HEK293 (cell line): Measurements from ENCODE around the gene DCTN4.
A peak's percentile ranks its signal among the peaks of the same experiment; 100 is the strongest.

ENCODE experiments used
- CTCF ChIA-PET: fragments of 350-600 bp; formaldehyde crosslinking; extraction: SDS; loops from one replicate; lab custom pipeline; 2021; ENCODE audit warnings: antibody characterized with exemption; lab: Yijun Ruan, JAX
- POLR2A ChIA-PET: fragments of 300-600 bp; formaldehyde crosslinking; extraction: SDS; loops from one replicate; lab custom pipeline; 2020; ENCODE audit warnings: antibody characterized with exemption, inconsistent platforms; lab: Yijun Ruan, JAX
- H3K27ac ChIP-seq: fragments of 200-500 bp; sonication (Bioruptor generic); 2 replicates; pipeline ENCODE4 v1.5.1; 2014; ENCODE audit warnings: low read depth, low read length, control low read depth, inconsistent platforms; ENCODE audit errors: extremely low read depth
- H3K36me3 ChIP-seq, 2 experiments: fragments of 200-500 bp in 1 of 2; sonication (Bioruptor generic) in 1 of 2; 1 replicate in 1 of 2; 2 replicates in 1 of 2; pipeline ENCODE4 v1.5.1; 2014 to 2017; ENCODE audit warnings: inconsistent platforms in 2 of 2, low read length in 2 of 2; ENCODE audit not compliant: control insufficient read depth in 2 of 2, insufficient read depth in 1 of 2
- H3K4me1 ChIP-seq: fragments of 200-500 bp; sonication (Bioruptor generic); 2 replicates; pipeline ENCODE4 v1.5.1; 2014; ENCODE audit warnings: mild to moderate bottlenecking, low read length, inconsistent platforms; ENCODE audit not compliant: control insufficient read depth, insufficient read depth
- H3K4me3 ChIP-seq: 2 replicates; pipeline ENCODE4 v1.5.1; 2011; ENCODE audit warnings: low read depth, mild to moderate bottlenecking, control low read depth, low read length, moderate library complexity
- H3K9me3 ChIP-seq: fragments of 200-500 bp; sonication (Bioruptor generic); 2 replicates; pipeline ENCODE4 v1.5.1; 2014; ENCODE audit warnings: low read depth, low read length, inconsistent platforms; ENCODE audit not compliant: control insufficient read depth, insufficient read depth
- ATF2 ChIP-seq: fragments of 450-650 bp; formaldehyde crosslinking; IDR thresholded peaks from 2 replicates; pipeline ENCODE4 v1.5.1; 2016; ENCODE audit warnings: missing biosample characterization, missing genetic modification characterization, low read depth
- FEZF1 ChIP-seq: fragments of 450-650 bp; formaldehyde crosslinking; IDR thresholded peaks from 2 replicates; pipeline ENCODE4 v1.5.1; 2016; ENCODE audit warnings: missing biosample characterization, missing genetic modification characterization
- REPIN1 ChIP-seq: fragments of 450-650 bp; formaldehyde crosslinking; IDR thresholded peaks from 2 replicates; pipeline ENCODE4 v1.5.1; 2017; ENCODE audit warnings: missing biosample characterization, missing genetic modification characterization, low read depth
- ZNF155 ChIP-seq: fragments of 450-650 bp; formaldehyde crosslinking; IDR thresholded peaks from 2 replicates; pipeline ENCODE4 v1.5.1; 2016; ENCODE audit warnings: missing biosample characterization, missing genetic modification characterization
- ZNF184 ChIP-seq: fragments of 450-650 bp; IDR thresholded peaks from 2 replicates; pipeline ENCODE4 v1.5.1; 2018; ENCODE audit warnings: missing biosample characterization, mild to moderate bottlenecking, missing genetic modification characterization
- ZNF2 ChIP-seq: fragments of 450-650 bp; formaldehyde crosslinking; IDR thresholded peaks from 2 replicates; pipeline ENCODE4 v1.5.1; 2016; ENCODE audit warnings: missing biosample characterization, missing genetic modification characterization
- ZNF292 ChIP-seq: fragments of 450-650 bp; formaldehyde crosslinking; IDR thresholded peaks from 2 replicates; pipeline ENCODE4 v1.5.1; 2016; ENCODE audit warnings: low read depth, missing biosample characterization, missing genetic modification characterization, borderline replicate concordance
- ZNF48 ChIP-seq: fragments of 450-650 bp; formaldehyde crosslinking; IDR thresholded peaks from 2 replicates; pipeline ENCODE4 v1.5.1; 2016; ENCODE audit warnings: missing biosample characterization, missing genetic modification characterization
- ZNF518A ChIP-seq: fragments of 450-650 bp; formaldehyde crosslinking; conservative IDR thresholded peaks from 2 replicates; pipeline ENCODE4 v1.5.1; 2016; ENCODE audit warnings: low read depth, missing biosample characterization, missing genetic modification characterization
- ZNF701 ChIP-seq: fragments of 450-650 bp; formaldehyde crosslinking; IDR thresholded peaks from 2 replicates; pipeline ENCODE4 v1.5.1; 2016; ENCODE audit warnings: missing biosample characterization, missing genetic modification characterization
- ZNF747 ChIP-seq: fragments of 450-650 bp; formaldehyde crosslinking; IDR thresholded peaks from 2 replicates; pipeline ENCODE4 v1.5.1; 2016; ENCODE audit warnings: missing biosample characterization, missing genetic modification characterization
- ZSCAN30 ChIP-seq: fragments of 450-650 bp; IDR thresholded peaks from 2 replicates; pipeline ENCODE4 v1.5.1; 2018; ENCODE audit warnings: missing biosample characterization, mild to moderate bottlenecking, missing genetic modification characterization, moderate library complexity
- TF ChIP-seq, protein P1 (sequence below): fragments of 450-650 bp; formaldehyde crosslinking; IDR thresholded peaks from 2 replicates; pipeline ENCODE4 v1.5.1; 2016; ENCODE audit warnings: missing biosample characterization, missing genetic modification characterization
- TF ChIP-seq, protein P2 (sequence below): fragments of 450-650 bp; formaldehyde crosslinking; IDR thresholded peaks from 2 replicates; pipeline ENCODE4 v1.5.1; 2016; ENCODE audit warnings: missing biosample characterization, missing genetic modification characterization
- TF ChIP-seq, protein P3 (sequence below): fragments of 450-650 bp; formaldehyde crosslinking; IDR thresholded peaks from 2 replicates; pipeline ENCODE4 v1.5.1; 2017; ENCODE audit warnings: missing biosample characterization, missing genetic modification characterization
- TF ChIP-seq, protein P4 (sequence below): fragments of 450-650 bp; formaldehyde crosslinking; IDR thresholded peaks from 2 replicates; pipeline ENCODE4; 2016; ENCODE audit warnings: missing biosample characterization, missing genetic modification characterization
- TF ChIP-seq, protein P5 (sequence below): fragments of 450-650 bp; formaldehyde crosslinking; IDR thresholded peaks from 2 replicates; pipeline ENCODE4 v1.5.1; 2016; ENCODE audit warnings: missing biosample characterization, missing genetic modification characterization

DCTN4 gene

DNA sequence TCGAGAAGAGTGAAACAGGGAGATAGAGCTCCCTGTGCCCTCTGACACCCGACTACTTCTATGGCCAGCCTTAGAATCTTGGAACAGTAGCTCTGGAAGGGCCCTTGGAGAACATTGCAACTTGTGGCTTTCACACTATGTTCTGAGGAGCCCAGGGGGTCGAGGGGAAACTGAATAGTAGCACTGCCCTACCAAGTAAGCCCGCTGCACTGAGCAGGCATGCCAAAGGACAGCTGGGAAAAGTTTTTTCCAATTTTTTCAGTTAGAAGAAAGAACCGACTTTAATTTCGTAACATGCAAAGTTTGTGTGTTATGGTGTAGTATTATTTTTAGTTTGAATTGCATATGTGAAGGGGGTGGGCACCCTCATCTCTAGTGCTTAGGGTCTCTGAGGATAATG is 30.6 kb upstream of the DCTN4 start:
- Histone ChIP-seq H3K27ac (no peak overlapping the region), H3K4me1 (peaks cover 7% of the 10 kb centered on the region; the same call in 1 of the 2 replicates), H3K4me3 (no peak overlapping the region), H3K36me3 (no peaks in the 10 kb centered on the region; a peak in 1 of 3 replicates), H3K9me3 (no peaks in the 10 kb centered on the region)
- ChIA-PET CTCF (interaction anchor here (1.1 to 4.7 kb wide), 4 partner anchors 10 to 229 kb away, joined by 3 to 37 read pairs (median 4); no protein-coding TSS in a partner anchor), POLR2A (interaction anchor here (1.0 to 1.2 kb wide), 2 partner anchors 11 to 31 kb away, joined by 3 to 6 read pairs; partner anchors contain the start of genes DCTN4 and SMIM3)
- TF ChIP-seq ZNF518A (tag by site-specific recombination) = no peak
- no peak for TF ChIP-seq ATF2 (tag by site-specific recombination)
- no peak for TF ChIP-seq ZNF701 (tag by site-specific recombination)
- TF ChIP-seq REPIN1 (tag by site-specific recombination) = no peak
- no peak for TF ChIP-seq ZSCAN30 (tag by site-specific recombination)
- no peak for TF ChIP-seq ZNF747 (tag by site-specific recombination)
- TF ChIP-seq ZNF48 (tag by site-specific recombination) = no peak
- TF ChIP-seq FEZF1 (tag by site-specific recombination) = no peak
- TF ChIP-seq, protein P1, sequence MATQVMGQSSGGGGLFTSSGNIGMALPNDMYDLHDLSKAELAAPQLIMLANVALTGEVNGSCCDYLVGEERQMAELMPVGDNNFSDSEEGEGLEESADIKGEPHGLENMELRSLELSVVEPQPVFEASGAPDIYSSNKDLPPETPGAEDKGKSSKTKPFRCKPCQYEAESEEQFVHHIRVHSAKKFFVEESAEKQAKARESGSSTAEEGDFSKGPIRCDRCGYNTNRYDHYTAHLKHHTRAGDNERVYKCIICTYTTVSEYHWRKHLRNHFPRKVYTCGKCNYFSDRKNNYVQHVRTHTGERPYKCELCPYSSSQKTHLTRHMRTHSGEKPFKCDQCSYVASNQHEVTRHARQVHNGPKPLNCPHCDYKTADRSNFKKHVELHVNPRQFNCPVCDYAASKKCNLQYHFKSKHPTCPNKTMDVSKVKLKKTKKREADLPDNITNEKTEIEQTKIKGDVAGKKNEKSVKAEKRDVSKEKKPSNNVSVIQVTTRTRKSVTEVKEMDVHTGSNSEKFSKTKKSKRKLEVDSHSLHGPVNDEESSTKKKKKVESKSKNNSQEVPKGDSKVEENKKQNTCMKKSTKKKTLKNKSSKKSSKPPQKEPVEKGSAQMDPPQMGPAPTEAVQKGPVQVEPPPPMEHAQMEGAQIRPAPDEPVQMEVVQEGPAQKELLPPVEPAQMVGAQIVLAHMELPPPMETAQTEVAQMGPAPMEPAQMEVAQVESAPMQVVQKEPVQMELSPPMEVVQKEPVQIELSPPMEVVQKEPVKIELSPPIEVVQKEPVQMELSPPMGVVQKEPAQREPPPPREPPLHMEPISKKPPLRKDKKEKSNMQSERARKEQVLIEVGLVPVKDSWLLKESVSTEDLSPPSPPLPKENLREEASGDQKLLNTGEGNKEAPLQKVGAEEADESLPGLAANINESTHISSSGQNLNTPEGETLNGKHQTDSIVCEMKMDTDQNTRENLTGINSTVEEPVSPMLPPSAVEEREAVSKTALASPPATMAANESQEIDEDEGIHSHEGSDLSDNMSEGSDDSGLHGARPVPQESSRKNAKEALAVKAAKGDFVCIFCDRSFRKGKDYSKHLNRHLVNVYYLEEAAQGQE (tag by site-specific recombination) = no peak
- TF ChIP-seq, protein P2, sequence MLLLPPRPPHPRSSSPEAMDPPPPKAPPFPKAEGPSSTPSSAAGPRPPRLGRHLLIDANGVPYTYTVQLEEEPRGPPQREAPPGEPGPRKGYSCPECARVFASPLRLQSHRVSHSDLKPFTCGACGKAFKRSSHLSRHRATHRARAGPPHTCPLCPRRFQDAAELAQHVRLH = no peak
- TF ChIP-seq ZNF2 (tag by site-specific recombination) = no peak

DNA sequence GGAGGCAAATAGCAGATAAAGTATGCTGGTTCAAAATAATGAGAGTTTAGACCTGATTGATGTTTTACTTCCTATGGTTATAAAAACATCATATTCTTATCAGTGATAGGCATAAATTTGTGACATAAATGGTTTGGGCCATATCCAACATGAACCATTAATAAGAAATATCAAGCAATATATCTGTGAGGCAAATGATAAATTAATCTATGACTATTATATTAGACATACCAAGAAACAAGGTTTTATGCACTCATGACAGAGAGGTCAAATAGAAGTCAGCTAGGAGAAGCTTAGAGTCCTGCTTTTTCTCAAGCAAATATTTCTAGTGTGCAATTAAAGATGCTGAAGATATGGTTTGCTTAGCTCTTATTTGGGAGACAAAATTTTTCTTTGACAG is 30.2 kb upstream of the DCTN4 start:
- TF ChIP-seq ZNF184 (tag by site-specific recombination) = no peak
- no peak for TF ChIP-seq ZNF292 (tag by site-specific recombination)
- TF ChIP-seq, protein P3, sequence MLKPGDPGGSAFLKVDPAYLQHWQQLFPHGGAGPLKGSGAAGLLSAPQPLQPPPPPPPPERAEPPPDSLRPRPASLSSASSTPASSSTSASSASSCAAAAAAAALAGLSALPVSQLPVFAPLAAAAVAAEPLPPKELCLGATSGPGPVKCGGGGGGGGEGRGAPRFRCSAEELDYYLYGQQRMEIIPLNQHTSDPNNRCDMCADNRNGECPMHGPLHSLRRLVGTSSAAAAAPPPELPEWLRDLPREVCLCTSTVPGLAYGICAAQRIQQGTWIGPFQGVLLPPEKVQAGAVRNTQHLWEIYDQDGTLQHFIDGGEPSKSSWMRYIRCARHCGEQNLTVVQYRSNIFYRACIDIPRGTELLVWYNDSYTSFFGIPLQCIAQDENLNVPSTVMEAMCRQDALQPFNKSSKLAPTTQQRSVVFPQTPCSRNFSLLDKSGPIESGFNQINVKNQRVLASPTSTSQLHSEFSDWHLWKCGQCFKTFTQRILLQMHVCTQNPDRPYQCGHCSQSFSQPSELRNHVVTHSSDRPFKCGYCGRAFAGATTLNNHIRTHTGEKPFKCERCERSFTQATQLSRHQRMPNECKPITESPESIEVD (tag by site-specific recombination) = 0 out of 2 replicates have a peak, but pooled peaks have one; percentile 14
- TF ChIP-seq, protein P4, sequence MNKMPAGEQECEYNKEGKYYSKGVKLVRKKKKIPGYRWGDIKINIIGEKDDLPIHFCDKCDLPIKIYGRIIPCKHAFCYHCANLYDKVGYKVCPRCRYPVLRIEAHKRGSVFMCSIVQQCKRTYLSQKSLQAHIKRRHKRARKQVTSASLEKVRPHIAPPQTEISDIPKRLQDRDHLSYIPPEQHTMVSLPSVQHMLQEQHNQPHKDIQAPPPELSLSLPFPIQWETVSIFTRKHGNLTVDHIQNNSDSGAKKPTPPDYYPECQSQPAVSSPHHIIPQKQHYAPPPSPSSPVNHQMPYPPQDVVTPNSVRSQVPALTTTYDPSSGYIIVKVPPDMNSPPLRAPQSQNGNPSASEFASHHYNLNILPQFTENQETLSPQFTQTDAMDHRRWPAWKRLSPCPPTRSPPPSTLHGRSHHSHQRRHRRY (tag by site-specific recombination) = no peak
- TF ChIP-seq, protein P5, sequence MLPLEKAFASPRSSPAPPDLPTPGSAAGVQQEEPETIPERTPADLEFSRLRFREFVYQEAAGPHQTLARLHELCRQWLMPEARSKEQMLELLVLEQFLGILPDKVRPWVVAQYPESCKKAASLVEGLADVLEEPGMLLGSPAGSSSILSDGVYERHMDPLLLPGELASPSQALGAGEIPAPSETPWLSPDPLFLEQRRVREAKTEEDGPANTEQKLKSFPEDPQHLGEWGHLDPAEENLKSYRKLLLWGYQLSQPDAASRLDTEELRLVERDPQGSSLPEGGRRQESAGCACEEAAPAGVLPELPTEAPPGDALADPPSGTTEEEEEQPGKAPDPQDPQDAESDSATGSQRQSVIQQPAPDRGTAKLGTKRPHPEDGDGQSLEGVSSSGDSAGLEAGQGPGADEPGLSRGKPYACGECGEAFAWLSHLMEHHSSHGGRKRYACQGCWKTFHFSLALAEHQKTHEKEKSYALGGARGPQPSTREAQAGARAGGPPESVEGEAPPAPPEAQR (tag by site-specific recombination) = no peak
- no peak for TF ChIP-seq ZNF155 (tag by site-specific recombination)
- TF ChIP-seq, all 188 proteins: peak for 1
- ChIA-PET CTCF (interaction anchor here (0.6 to 4.7 kb wide), 4 partner anchors 10 to 339 kb away, joined by 3 to 37 read pairs (median 4); no protein-coding TSS in a partner anchor), POLR2A (interaction anchor here (1.0 to 1.2 kb wide), 2 partner anchors 10 to 30 kb away, joined by 3 to 6 read pairs; partner anchors contain the start of genes DCTN4 and SMIM3)
- Histone ChIP-seq H3K4me3 (no peak overlapping the region), H3K36me3 (no peaks in the 10 kb centered on the region; a peak in 1 of 3 replicates), H3K27ac (no peak overlapping the region), H3K9me3 (no peaks in the 10 kb centered on the region), H3K4me1 (peaks cover 7% of the 10 kb centered on the region; the same call in 1 of the 2 replicates)
